ENCODE measurements around the gene LIN9. TPM values are rescaled to one million over a fixed set of nuclear protein-coding genes. Genes with fewer than 3 reads are reported as not detected.
"Not testable (repeated sequence)": the region's sequence is repeated elsewhere in the genome, so short reads cannot be mapped to it uniquely, and the experiment has no call there.

LIN9 gene
- polyA plus RNA-seq, 4 donors = 10.4 to 14.2 (median 11.1) TPM

DNA sequence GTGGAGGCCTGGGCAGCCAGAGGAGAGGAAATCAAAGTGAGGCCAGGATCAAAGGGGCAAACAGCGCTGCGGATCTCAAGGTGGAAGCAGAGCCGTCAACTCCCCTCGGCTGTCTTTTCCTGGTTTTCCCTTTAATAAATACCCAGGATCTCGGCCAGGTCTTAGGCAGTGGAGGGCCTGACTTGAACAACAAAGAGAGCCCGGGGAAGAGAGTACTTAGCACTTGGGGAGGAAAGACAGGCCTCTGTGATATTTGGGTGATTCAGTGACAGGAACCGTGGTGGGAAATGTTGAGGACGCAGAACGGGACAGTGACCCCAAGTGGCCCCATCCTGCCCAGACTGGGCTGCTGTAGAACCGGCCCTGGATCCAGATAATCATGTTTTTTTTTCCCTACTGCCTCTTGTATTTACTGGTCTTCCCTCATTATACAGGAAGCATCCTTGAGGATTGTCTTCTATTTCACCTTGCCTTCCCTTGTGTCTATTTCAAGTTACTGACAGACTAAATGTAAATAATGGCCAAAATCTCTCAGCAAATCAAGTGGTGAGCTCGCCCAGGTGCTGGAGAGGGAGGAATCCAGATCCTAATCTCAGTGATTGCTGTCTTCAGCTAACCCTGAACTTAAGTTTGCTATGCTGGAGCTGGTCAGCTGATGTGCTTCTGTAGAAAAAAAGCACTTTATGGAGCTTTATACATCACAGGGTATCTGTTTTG is 88.3 kb downstream of the LIN9 start:
- DNase-seq (ENCODE audit: low read depth in 4 of 4, low spot score in 3 of 4) = no peak

DNA sequence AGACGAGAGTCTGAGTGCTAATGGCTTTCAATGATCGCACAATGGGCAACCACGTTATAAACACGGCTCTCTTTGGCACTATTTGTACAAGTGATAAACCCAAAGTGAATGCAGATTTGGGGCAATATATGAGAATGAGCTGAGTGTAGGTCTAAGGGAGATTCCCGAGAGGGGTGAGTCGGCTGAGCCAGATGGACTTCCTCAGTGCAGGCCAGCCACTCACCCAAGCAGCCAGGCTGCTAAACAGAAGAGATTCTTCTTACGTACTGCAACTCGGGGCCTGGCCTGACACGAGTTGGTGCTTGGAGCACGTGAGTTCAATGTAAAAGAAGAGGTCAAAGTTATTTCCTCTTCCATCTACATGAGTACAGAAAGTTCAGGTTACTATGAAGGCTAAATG is 91.7 kb downstream of the LIN9 start:
- DNase-seq (ENCODE audit: low read depth in 4 of 4, low spot score in 3 of 4) = no peak

- no peak for DNase-seq (ENCODE audit: low read depth in 4 of 4, low spot score in 3 of 4)
Observed at GRCh38 chr1:226216056-226216455, 92.9 kb downstream of the LIN9 start.

GRCh38 chr1:226215239-226215638 is 93.7 kb downstream of the LIN9 start:
- DNase-seq (ENCODE audit: low read depth in 4 of 4, low spot score in 3 of 4) = no peak

DNA sequence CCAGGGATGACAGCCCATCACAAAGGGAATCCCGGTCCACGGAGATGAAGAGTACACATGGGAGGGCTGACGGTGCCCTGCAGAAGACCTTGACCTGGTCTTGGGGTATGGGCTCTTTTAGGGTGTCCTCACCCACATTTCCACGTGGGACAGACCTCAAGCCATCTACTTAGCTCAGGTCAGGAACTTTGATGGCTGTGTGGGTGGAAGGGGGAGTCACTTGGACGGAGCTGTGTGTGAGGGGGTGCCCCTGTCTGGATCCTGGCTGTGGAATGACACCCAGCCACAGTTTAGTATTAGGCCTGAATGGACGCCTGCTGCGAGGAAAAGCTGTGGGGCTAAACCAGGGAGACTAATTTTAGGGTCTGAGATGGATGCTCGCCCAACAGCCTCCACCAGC is 96.4 kb downstream of the LIN9 start:
- no peak for DNase-seq (ENCODE audit: low read depth in 4 of 4, low spot score in 3 of 4)

GRCh38 chr1:226211181-226211821 is 97.7 kb downstream of the LIN9 start:
- no peak for DNase-seq (ENCODE audit: low read depth in 4 of 4, low spot score in 3 of 4)

- no peak for DNase-seq (ENCODE audit: low read depth in 4 of 4, low spot score in 3 of 4)
Observed at GRCh38 chr1:226210571-226211176, 98.3 kb downstream of the LIN9 start.

DNA sequence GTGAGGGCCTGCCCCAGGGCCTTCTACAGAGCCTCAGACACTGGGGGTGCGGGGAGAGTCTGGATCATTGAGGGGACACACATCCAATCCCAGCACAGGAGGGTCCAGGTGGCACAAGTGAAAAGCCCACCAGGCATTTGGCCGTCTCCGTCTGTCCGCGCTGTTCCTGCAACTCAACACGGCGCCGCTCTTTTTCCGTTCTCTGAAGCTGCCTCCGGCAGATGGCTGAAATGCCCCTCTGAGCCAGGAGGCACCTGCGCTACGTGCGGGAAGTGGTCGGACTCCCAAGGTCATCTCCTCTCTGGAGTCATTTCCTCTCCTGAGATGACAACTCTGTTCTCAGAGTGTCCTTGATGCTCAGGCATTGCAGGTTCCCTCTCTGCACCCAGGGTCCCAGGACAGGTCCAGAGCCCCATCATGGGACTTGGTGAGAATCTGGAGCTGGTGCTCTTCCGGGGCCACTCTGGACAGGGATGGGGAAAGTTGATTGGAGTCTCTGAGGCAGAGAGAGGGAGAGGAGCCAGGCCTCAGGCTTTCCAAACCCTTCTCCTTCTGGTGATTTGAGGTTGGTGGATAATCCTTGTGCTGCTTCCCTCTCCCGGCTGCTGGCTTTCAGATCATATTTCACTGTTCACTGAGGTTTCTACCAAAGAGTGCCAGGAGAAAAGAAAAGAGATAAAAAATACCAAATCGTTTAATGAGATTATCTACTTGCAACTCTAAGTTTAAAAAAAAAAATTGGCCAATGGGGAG is 99.5 kb downstream of the LIN9 start:
- DNase-seq (ENCODE audit: low read depth in 4 of 4, low spot score in 3 of 4) = no peak

GRCh38 chr1:226207048-226207447 is 101.9 kb downstream of the LIN9 start:
- no peak for DNase-seq (ENCODE audit: low read depth in 4 of 4, low spot score in 3 of 4)

DNA sequence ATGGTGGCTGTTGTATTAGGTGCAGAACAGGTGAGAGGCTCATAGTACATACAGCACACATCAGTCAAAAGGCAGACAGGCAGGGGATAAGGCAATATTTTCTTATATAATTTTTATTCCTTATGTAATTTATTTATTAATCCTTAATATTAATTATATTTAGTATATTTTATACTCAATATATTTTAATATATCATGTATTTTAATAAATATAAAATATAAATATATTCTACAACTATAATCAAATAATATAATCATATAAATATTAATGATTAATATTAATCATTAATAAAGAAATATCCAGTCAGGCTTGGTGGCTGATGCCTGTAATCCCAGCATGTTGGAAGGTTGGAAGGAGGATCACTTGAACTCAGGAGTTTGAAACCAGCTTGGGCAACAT is 104.8 kb downstream of the LIN9 start:
- no peak for DNase-seq (ENCODE audit: low read depth in 4 of 4, low spot score in 3 of 4)

DNA sequence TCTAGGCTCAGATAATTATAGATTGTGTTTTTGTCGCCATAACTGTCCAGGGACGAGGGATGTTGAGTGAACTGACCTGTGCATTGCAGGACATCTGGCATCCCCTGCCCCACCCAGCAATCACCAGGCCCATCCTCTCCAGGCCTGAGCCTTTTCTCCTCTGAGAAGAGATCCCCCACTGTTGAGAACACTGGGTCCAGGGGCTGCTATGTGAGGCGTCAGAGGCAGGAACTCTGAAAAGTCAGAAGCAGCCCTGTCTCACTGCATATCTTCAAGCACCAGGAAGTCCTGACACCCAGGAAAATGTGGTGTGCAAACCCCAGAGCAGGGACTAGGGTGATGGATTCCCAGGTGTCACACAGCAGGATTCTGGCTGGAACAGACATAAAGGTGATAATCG is 105.3 kb downstream of the LIN9 start:
- no peak for DNase-seq (ENCODE audit: low read depth in 4 of 4, low spot score in 3 of 4)

GRCh38 chr1:226203240-226203639 is 105.7 kb downstream of the LIN9 start:
- no peak for DNase-seq (ENCODE audit: low read depth in 4 of 4, low spot score in 3 of 4)

DNA sequence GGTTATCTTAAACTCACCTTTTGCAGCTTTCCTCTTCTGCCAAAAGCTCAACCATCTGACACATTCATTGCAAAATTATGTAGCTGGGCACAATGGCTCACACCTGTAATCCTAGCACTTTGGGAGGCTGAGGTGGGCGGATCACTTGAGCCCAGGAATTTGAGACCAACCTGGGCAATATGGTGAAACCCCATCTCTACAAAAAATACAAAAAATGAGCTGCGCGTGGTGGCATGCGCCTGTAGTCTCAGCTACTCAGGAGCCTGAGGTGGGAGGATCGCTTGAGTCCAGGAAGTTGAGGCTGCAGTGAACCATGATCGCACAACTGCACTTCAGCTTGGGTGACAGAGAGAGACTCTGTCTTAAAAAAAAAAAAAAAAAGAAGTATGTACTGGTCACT is 106.3 kb downstream of the LIN9 start:
- DNase-seq (ENCODE audit: low read depth in 4 of 4, low spot score in 3 of 4) = not testable (repeated sequence)

GRCh38 chr1:226202246-226202645 is 106.7 kb downstream of the LIN9 start:
- no peak for DNase-seq (ENCODE audit: low read depth in 4 of 4, low spot score in 3 of 4)

DNA sequence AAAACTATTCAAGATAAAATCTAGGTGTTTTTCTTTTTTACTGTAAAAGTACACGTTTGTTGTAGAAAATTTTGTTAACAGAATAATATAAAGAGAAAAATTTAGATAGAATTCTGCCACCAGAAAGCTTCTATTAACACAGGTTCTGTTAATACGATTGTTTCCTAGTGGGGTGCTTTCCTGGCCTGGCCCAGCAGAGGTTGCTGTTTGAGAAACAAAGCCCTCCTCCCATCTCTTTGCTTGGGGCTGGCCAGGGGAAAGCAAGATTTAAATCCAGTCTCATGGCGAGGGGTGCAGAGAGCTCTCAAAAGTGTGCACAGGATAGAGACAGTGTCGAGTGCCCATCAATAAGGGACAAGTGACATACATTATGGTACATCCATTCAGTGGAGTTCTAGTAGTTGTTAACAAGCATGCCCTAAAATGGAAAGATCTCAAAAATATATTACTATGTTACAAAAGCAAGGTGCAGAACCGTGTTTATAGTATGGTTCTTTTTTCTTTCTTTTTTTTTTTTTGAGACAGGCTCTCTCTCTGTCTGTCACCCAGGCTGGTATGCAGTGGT is 107.9 kb downstream of the LIN9 start:
- DNase-seq (ENCODE audit: low read depth in 4 of 4, low spot score in 3 of 4) = no peak

DNA sequence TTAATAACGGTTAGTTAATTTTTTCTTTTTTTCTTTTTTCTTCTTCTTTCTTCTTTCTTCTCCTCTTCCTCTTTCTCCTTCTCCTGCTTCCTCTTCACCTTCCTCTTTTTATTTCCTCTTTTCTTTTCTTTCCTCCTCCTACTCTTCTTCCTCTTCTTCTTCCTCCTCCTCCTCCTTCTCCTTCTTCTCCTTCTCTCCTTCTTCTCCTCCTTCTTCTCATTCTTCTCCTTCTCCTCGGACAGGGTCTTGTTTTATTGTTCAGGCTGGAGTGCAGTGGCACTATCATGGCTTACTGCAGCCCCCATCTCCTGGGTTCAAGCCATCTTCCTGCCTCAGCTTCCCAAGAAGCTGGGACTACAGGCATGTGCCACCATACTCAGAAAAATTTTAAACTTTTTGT is 109.0 kb downstream of the LIN9 start:
- no peak for DNase-seq (ENCODE audit: low read depth in 4 of 4, low spot score in 3 of 4)

DNA sequence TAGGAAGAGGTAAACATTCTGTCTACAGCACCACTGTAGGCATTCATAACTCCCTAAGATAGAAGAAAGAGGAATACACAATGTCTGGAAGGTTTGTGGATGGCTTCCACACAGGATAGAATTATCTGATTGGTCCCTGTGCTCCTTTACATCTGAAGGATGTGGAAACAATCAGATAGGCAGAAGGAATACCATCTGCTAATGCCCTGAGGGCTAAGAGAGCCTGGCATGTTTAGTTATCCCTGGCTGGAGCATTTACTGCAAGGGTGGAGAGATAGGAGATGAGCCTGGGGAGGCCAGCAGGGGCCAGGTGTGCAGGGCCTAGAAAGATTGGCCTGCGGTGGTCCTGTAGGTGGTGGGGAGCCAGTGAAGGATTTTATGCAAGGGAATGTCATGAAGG is 113.8 kb downstream of the LIN9 start:
- no peak for DNase-seq (ENCODE audit: low read depth in 4 of 4, low spot score in 3 of 4)

GRCh38 chr1:226187380-226187779 is 121.6 kb downstream of the LIN9 start:
- DNase-seq (ENCODE audit: low read depth in 4 of 4, low spot score in 3 of 4) = no peak

GRCh38 chr1:226187019-226187322 is 122.0 kb downstream of the LIN9 start:
- DNase-seq (ENCODE audit: low read depth in 4 of 4, low spot score in 3 of 4) = no peak

GRCh38 chr1:226186124-226187018 is 122.6 kb downstream of the LIN9 start, which contains the start of gene ACBD3:
TSS of gene ACBD3 (minus strand) at chr1:226186741. CDS start at chr1:226186675, 66 bp downstream.
- DNase-seq (ENCODE audit: low read depth in 4 of 4, low spot score in 3 of 4) = peak; percentile 82 to 88 (median 86)

Measured in left renal pelvis (tissue), 4 donors.